B cell (primary cell): Measurements from ENCODE around the gene SYNE1. TPM values are rescaled to one million over a fixed set of nuclear protein-coding genes. Genes with fewer than 3 reads are reported as not detected.

Experiments
- ATAC-seq: fragments of 200-7000 bp; cut with Tn5 transposase; one replicate; pipeline ENCODE4 v1.10.0; 2021; ENCODE audit warnings: low read depth, mild to moderate bottlenecking, moderate number of reproducible peaks, moderate library complexity
- CTCF ChIA-PET: fragments of 350-600 bp; sonication (Branson Sonifier 250); formaldehyde crosslinking; loops from one replicate; lab custom pipeline; 2021; ENCODE audit warnings: antibody characterized with exemption, inconsistent platforms; lab: Charles Lee
- POLR2A ChIA-PET: fragments of 350-600 bp; sonication (Branson Sonifier 250); formaldehyde crosslinking; loops from one replicate; lab custom pipeline; 2021; ENCODE audit warnings: antibody characterized with exemption; lab: Charles Lee
- DNase-seq: peaks from one replicate; pipeline ENCODE4 v3.0.0; 2013
- H2AFZ ChIP-seq: 2 replicates; pipeline ENCODE4 v1.6.1; 2012; ENCODE audit warnings: mild to moderate bottlenecking, low read depth, low read length; ENCODE audit not compliant: insufficient read depth, poor library complexity, severe bottlenecking
- H3K27ac ChIP-seq, 2 donors: 1 replicate in 1 of 2; 2 replicates in 1 of 2; pipeline ENCODE4 v1.5.1; 2012 to 2013; ENCODE audit warnings: low read length in 2 of 2, mild to moderate bottlenecking in 2 of 2, moderate library complexity in 1 of 2
- H3K27me3 ChIP-seq, 4 experiments: fragments of 200-600 bp in 1 of 4; sonication (generic) in 1 of 4; replicated peaks in 1 of 4; 1 replicate in 2 of 4; 2 replicates in 2 of 4; pipeline versions ENCODE4 v1.6.1 to v1.7.0; 2013 to 2016; ENCODE audit warnings: low read length in 3 of 4, mild to moderate bottlenecking in 2 of 4, mixed read lengths in 1 of 4, moderate library complexity in 1 of 4; ENCODE audit not compliant: insufficient read depth in 4 of 4, control insufficient read depth in 3 of 4; ENCODE audit errors: control extremely low read depth in 1 of 4
- H3K36me3 ChIP-seq, 2 experiments: replicated peaks in 1 of 2; 1 replicate in 1 of 2; 2 replicates in 1 of 2; pipeline versions ENCODE4 v1.6.1 to v1.7.1; 2013; ENCODE audit warnings: low read length in 1 of 2; ENCODE audit not compliant: insufficient read depth in 2 of 2, control insufficient read depth in 1 of 2; ENCODE audit errors: control extremely low read depth in 1 of 2, extremely low read depth in 1 of 2
- H3K4me1 ChIP-seq, 2 donors: fragments of 200-600 bp in 1 of 2; sonication (generic) in 1 of 2; 1 replicate in 1 of 2; 2 replicates in 1 of 2; pipeline versions ENCODE4 v1.5.1 to v1.6.1; 2013 to 2017; ENCODE audit warnings: low read length in 2 of 2; ENCODE audit not compliant: control insufficient read depth in 2 of 2, insufficient read depth in 2 of 2
- H3K4me2 ChIP-seq: replicated peaks from 2 replicates; pipeline ENCODE3; 2012; ENCODE audit warnings: mild to moderate bottlenecking, low read depth, low read length; ENCODE audit not compliant: poor library complexity, severe bottlenecking
- H3K4me3 ChIP-seq, 5 experiments: fragments of 200-600 bp in 1 of 5; sonication (generic) in 1 of 5; 1 replicate in 3 of 5; 2 replicates in 2 of 5; pipeline versions ENCODE4 v1.5.1 to v1.7.0; 2011 to 2016; ENCODE audit warnings: low read length in 4 of 5, mild to moderate bottlenecking in 4 of 5, low read depth in 2 of 5, control low read depth in 1 of 5, moderate library complexity in 1 of 5; ENCODE audit not compliant: insufficient read depth in 1 of 5; ENCODE audit errors: control extremely low read depth in 1 of 5, extremely low read depth in 1 of 5
- H3K79me2 ChIP-seq: fragments of 200-600 bp; sonication (generic); one replicate; pipeline ENCODE4 v1.6.0; 2016; ENCODE audit warnings: low read length; ENCODE audit not compliant: control insufficient read depth, insufficient read depth
- H3K9ac ChIP-seq: fragments of 200-600 bp; sonication (generic); 2 replicates; pipeline ENCODE4 v1.6.1; 2017; ENCODE audit warnings: mild to moderate bottlenecking, low read length, moderate library complexity
- H3K9me3 ChIP-seq, 3 donors: one replicate each; pipeline versions ENCODE4 v1.6.1 to v1.7.1; 2013; ENCODE audit warnings: low read length in 2 of 3; ENCODE audit not compliant: control insufficient read depth in 2 of 3, insufficient read depth in 1 of 3; ENCODE audit errors: control extremely low read depth in 1 of 3
- H4K20me1 ChIP-seq: 2 replicates; pipeline ENCODE4 v1.6.0; 2012; ENCODE audit warnings: mild to moderate bottlenecking, low read length; ENCODE audit not compliant: insufficient read depth, control insufficient read depth, poor library complexity, severe bottlenecking
- H3K27ac Mint-ChIP-seq: one replicate; pipeline ENCODE4 v1.8.0; 2021; ENCODE audit warnings: mixed read lengths
- H3K27me3 Mint-ChIP-seq: one replicate; pipeline ENCODE4 v1.8.0; 2021; ENCODE audit warnings: mixed read lengths
- H3K4me1 Mint-ChIP-seq: one replicate; pipeline ENCODE4 v1.8.0; 2021; ENCODE audit warnings: mixed read lengths
- H3K4me3 Mint-ChIP-seq: one replicate; pipeline ENCODE4 v1.8.0; 2021; ENCODE audit warnings: mixed read lengths
- H3K9me3 Mint-ChIP-seq: one replicate; pipeline ENCODE4 v1.8.0; 2022; ENCODE audit warnings: mixed read lengths; ENCODE audit not compliant: insufficient read depth
- EZH2 ChIP-seq: IDR thresholded peaks from 2 replicates; pipeline ENCODE4 v1.6.1; 2012; ENCODE audit warnings: borderline replicate concordance, low read depth, mild to moderate bottlenecking, moderate library complexity, low read length; ENCODE audit not compliant: insufficient read depth, poor library complexity, severe bottlenecking
- WGBS: methylation state at CpG from one replicate; pipeline ENCODE4 v1.1.5; 2013; ENCODE audit warnings: missing lambda C conversion rate; ENCODE audit not compliant: insufficient coverage; 5-methylcytosine and 5-hydroxymethylcytosine counted together
- intact Hi-C: fragments of 100-400 bp; cut with micrococcal nuclease; formaldehyde crosslinking; loops from one replicate; pipeline ENCODE4 v1.10.0; 2022
- polyA plus RNA-seq: library from polyadenylated mRNA; depleted of rRNA; stranded (reverse); fragments of >200 nt; gene quantifications from 2 replicates; pipeline ENCODE4 v1.2.3, GENCODE V29; 2012
- total RNA-seq, 2 donors: library from RNA; stranded (reverse); fragments of 120-200 nt in 1 of 2; gene quantifications; 1 replicate in 1 of 2; 2 replicates in 1 of 2; pipeline versions ENCODE4 v1.2.3 to v1.2.4, GENCODE V29; 2013 to 2022
- TF ChIP-seq, protein P1 (sequence below): fragments of 200-600 bp; IDR thresholded peaks from one replicate; pipeline ENCODE4 v1.8.0; 2022; ENCODE audit warnings: antibody characterized with exemption, mild to moderate bottlenecking

The SYNE1 gene
- total and polyA plus RNA-seq, 2 donors (not counting 1 experiment from before 2014, with no cell fraction given), result 49.2 to 108 TPM

DNA sequence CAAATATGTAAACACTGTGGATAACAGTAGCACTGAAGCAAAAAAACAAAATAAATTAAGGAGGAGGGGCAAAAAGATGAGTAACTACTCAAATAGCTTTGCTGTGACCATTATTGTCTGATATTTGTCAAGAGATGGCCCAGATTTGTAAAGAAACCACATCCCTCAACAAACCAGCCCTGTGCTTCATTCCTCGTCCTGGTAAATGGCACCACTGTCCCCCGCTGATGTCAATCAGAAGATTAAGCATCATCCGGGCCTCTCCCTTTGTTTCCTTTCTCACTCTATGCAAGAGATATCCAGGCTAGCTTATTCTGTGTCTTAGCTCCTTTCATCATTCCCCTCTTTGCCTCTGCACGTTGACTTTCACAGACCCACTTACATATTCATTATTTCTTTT is 259.0 kb downstream of the SYNE1 start:
- DNase-seq (no peak), ATAC-seq (no peak)
- no peak overlapping the region for H3K4me3 ChIP-seq
- no peaks in the 10 kb centered on the region for H3K9me3 ChIP-seq
- CTCF ChIA-PET, result no interaction called here
- intact Hi-C loops, result no loop called here
- no peak overlapping the region for H2AFZ ChIP-seq
- WGBS, result 86% methylated on average over 4 of the region's 4 CpGs
- no peaks in the 10 kb centered on the region for H4K20me1 ChIP-seq
- POLR2A ChIA-PET, result no interaction called here
- Mint-ChIP-seq H3K4me3 (no peak overlapping the region), H3K27me3 (peaks cover 3% of the 10 kb centered on the region), H3K4me1 (no peaks in the 10 kb centered on the region), H3K27ac (no peak overlapping the region), H3K9me3 (no peaks in the 10 kb centered on the region)
- H3K4me2 ChIP-seq, result no peak overlapping the region
- no peaks in the 10 kb centered on the region for H3K79me2 ChIP-seq
- no peak overlapping the region for H3K9ac ChIP-seq
- H3K36me3 ChIP-seq, result no peaks in the 10 kb centered on the region
- no peaks in the 10 kb centered on the region for H3K27me3 ChIP-seq
- no peaks in the 10 kb centered on the region for H3K4me1 ChIP-seq
- no peak overlapping the region for H3K27ac ChIP-seq
- TF ChIP-seq, protein P1, sequence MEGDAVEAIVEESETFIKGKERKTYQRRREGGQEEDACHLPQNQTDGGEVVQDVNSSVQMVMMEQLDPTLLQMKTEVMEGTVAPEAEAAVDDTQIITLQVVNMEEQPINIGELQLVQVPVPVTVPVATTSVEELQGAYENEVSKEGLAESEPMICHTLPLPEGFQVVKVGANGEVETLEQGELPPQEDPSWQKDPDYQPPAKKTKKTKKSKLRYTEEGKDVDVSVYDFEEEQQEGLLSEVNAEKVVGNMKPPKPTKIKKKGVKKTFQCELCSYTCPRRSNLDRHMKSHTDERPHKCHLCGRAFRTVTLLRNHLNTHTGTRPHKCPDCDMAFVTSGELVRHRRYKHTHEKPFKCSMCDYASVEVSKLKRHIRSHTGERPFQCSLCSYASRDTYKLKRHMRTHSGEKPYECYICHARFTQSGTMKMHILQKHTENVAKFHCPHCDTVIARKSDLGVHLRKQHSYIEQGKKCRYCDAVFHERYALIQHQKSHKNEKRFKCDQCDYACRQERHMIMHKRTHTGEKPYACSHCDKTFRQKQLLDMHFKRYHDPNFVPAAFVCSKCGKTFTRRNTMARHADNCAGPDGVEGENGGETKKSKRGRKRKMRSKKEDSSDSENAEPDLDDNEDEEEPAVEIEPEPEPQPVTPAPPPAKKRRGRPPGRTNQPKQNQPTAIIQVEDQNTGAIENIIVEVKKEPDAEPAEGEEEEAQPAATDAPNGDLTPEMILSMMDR, result no peak
- no peak for TF ChIP-seq EZH2

DNA sequence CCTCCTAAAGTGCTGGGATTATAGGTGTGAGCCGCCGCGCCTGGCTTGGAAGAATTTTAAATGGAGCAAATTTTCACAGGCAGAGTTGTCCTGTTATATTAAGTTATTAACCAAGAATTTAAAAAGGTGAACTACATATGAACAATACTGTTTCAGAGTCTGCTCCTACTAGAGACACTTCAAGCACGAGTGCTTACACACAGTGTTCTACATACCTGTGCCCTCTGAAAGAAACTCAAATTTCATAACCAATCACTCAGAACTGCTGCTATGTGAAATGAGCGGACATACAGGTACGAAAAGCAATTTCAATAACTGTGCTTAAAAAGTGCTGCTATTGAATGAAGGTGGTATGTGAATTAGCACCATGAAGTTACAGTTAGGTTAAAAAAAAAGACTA is 262.0 kb downstream of the SYNE1 start:
- Histone ChIP-seq H4K20me1 (no peaks in the 10 kb centered on the region), H3K4me2 (no peak overlapping the region), H3K9me3 (no peaks in the 10 kb centered on the region), H3K4me3 (no peak overlapping the region), H3K79me2 (no peaks in the 10 kb centered on the region), H3K36me3 (no peaks in the 10 kb centered on the region), H2AFZ (no peak overlapping the region), H3K27me3 (no peaks in the 10 kb centered on the region), H3K4me1 (no peaks in the 10 kb centered on the region), H3K9ac (no peak overlapping the region), H3K27ac (no peak overlapping the region)
- Mint-ChIP-seq H3K9me3 (no peaks in the 10 kb centered on the region), H3K4me3 (no peak overlapping the region), H3K27ac (no peak overlapping the region), H3K4me1 (no peaks in the 10 kb centered on the region), H3K27me3 (peaks cover 3% of the 10 kb centered on the region)
- POLR2A ChIA-PET, result no interaction called here
- no peak for DNase-seq
- ATAC-seq, result no peak
- CTCF ChIA-PET, result no interaction called here
- intact Hi-C loops, result no loop called here
- 100% methylated on average over 1 of the region's 6 CpGs for WGBS
- TF ChIP-seq EZH2, result no peak
- TF ChIP-seq, protein P1, result no peak
